ENCODE results near the gene LRRC8B.

GRCh38 chr1:89538361-89538760 is 13.7 kb downstream of the LRRC8B start:
- TF ChIP-seq EP300 (IDR thresholded peaks at IDR 0.05; ENCODE audit: borderline replicate concordance in 1 of 2, low read depth in 2 of 2, low read length in 2 of 2) (no peak), SRF (IDR thresholded peaks at IDR 0.05; ENCODE audit: low read depth, low read length) (no peak), GABPA (IDR thresholded peaks at IDR 0.05; ENCODE audit: borderline replicate concordance, insufficient read depth, low read length) (no peak)

Data from H1 (cell line).